Body of pancreas (tissue), 4 donors: ENCODE results near the gene ASPDH. TPM values are rescaled to one million over a fixed set of nuclear protein-coding genes. Genes with fewer than 3 reads are reported as not detected.

ENCODE experiments used
- ATAC-seq: fragments of 150-250 bp; one replicate; pipeline ENCODE4 v1.9.1; 2016
- DNase-seq, 4 donors: peaks; one replicate each; pipeline ENCODE4 v3.0.0-alpha.2; 2019
- H3K27ac ChIP-seq, 4 donors: fragments of 200-600 bp; sonication (generic); 1 replicate in 3 of 4; 2 replicates in 1 of 4; pipeline versions ENCODE4 v1.5.1 to v1.6.1; 2016 to 2019; ENCODE audit warnings: mild to moderate bottlenecking in 1 of 4, mixed read lengths in 1 of 4, moderate library complexity in 1 of 4
- H3K27me3 ChIP-seq, 2 donors: fragments of 200-600 bp; sonication (generic); one replicate each; pipeline ENCODE4 v1.6.0; 2016; ENCODE audit warnings: mild to moderate bottlenecking in 1 of 2
- H3K36me3 ChIP-seq, 2 donors: fragments of 200-600 bp; sonication (generic); replicated peaks in 1 of 2; 2 replicates each; pipeline ENCODE4 v1.5.1; 2016; ENCODE audit warnings: low read depth in 2 of 2; ENCODE audit not compliant: insufficient read depth in 1 of 2
- H3K4me1 ChIP-seq: fragments of 200-600 bp; sonication (generic); one replicate; pipeline ENCODE4 v1.6.0; 2016
- H3K4me3 ChIP-seq, 2 donors: fragments of 200-600 bp; sonication (generic); 1 replicate in 1 of 2; 2 replicates in 1 of 2; pipeline ENCODE4 v1.5.1; 2016 to 2019
- H3K9me3 ChIP-seq, 3 donors: fragments of 200-600 bp; sonication (generic); 1 replicate in 2 of 3; 2 replicates in 1 of 3; pipeline ENCODE4 v1.5.1; 2016
- POLR2A ChIP-seq, 3 donors: fragments of 450-650 bp; IDR thresholded peaks; one replicate each; pipeline ENCODE4 v1.6.1; 2016; ENCODE audit warnings: antibody characterized with exemption in 3 of 3, mild to moderate bottlenecking in 2 of 3
- WGBS, 2 donors: methylation state at CpG; one replicate each; pipeline ENCODE4 v1.1.5; 2017; 5-methylcytosine and 5-hydroxymethylcytosine counted together
- intact Hi-C: fragments of 100-400 bp; cut with DNase I; formaldehyde crosslinking; loops from one replicate; pipeline ENCODE4 v1.15.1; 2023
- total RNA-seq, 2 donors: library from RNA; depleted of rRNA; stranded (reverse); fragments of >200 nt; gene quantifications; one replicate each; pipeline ENCODE4 v1.1.0, GENCODE V29; 2016
- TF ChIP-seq, protein P1 (sequence below), 7 experiments: fragments of 450-650 bp in 4 of 7; fragments of 200-600 bp in 3 of 7; sonication (generic) in 3 of 7; IDR thresholded peaks; one replicate each; pipeline ENCODE4 v1.5.1; 2016 to 2019; ENCODE audit warnings: antibody characterized with exemption in 7 of 7

Gene ASPDH
- total RNA-seq, 2 donors from 2014 or later: not detected

DNA sequence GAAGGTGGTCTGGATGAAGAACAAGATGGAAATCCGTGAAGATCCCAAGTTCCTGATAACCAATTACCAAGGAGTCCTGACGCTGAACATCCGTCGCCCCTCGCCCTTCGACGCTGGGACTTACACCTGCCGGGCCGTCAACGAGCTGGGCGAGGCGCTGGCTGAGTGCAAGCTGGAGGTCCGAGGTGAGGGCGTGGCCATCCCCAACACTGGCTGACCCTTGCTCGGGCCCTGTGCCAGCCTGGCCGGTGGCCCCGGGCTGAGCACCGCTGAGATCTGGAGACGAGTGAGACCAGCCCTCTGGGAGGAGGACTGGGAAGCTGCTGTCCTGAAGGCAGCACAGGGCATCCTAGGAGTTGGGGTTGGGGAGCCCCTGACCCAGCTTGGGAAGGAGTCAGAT, 49.4 kb downstream of the ASPDH start:
- TF ChIP-seq, protein P1, sequence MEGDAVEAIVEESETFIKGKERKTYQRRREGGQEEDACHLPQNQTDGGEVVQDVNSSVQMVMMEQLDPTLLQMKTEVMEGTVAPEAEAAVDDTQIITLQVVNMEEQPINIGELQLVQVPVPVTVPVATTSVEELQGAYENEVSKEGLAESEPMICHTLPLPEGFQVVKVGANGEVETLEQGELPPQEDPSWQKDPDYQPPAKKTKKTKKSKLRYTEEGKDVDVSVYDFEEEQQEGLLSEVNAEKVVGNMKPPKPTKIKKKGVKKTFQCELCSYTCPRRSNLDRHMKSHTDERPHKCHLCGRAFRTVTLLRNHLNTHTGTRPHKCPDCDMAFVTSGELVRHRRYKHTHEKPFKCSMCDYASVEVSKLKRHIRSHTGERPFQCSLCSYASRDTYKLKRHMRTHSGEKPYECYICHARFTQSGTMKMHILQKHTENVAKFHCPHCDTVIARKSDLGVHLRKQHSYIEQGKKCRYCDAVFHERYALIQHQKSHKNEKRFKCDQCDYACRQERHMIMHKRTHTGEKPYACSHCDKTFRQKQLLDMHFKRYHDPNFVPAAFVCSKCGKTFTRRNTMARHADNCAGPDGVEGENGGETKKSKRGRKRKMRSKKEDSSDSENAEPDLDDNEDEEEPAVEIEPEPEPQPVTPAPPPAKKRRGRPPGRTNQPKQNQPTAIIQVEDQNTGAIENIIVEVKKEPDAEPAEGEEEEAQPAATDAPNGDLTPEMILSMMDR (IDR thresholded peaks at IDR 0.05): no peak
- TF ChIP-seq POLR2A (IDR thresholded peaks at IDR 0.05): no peak
- 40 to 56% methylated on average over 1 to 19 of the region's 19 CpGs for WGBS, 2 donors
- intact Hi-C loops: loop anchor here (5.0 kb wide), 1 partner anchor 92 kb away; no protein-coding TSS in a partner anchor
- H3K4me1 ChIP-seq: no peaks in the 10 kb centered on the region
- H3K27me3 ChIP-seq: peaks cover 0 to 4% of the 10 kb centered on the region in 2 donors
- no peaks in the 10 kb centered on the region for H3K9me3 ChIP-seq
- no peaks in the 10 kb centered on the region for H3K36me3 ChIP-seq
- H3K27ac ChIP-seq: no peak overlapping the region
- no peak for ATAC-seq
- no peak overlapping the region for H3K4me3 ChIP-seq
- no peak for DNase-seq

DNA sequence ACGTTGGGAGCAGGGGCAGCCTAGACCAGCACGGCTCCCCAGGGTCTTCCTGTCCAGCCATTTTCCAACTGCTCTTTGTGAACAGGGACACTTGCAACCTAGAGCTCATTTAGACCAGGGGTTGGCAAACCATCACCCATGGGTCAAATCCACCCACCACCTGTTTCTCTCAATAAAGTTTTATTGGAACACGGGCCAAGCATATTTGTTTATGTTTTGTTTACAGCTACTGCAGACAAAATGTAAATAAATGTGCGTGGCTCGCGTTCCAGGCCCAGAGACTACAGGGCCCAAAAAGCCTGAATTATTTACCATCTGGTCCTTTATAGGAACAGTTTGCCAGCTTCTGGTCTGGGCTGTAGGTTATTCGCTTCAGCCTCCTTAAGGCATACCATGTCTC, 50.7 kb downstream of the ASPDH start:
- ATAC-seq: no peak
- Histone ChIP-seq H3K4me1 (no peaks in the 10 kb centered on the region), H3K36me3 (no peaks in the 10 kb centered on the region), H3K27ac (no peak overlapping the region), H3K27me3 (peaks cover 0 to 8% of the 10 kb centered on the region in 2 donors), H3K4me3 (no peak overlapping the region), H3K9me3 (no peaks in the 10 kb centered on the region)
- TF ChIP-seq, protein P1 (IDR thresholded peaks at IDR 0.05): no peak
- TF ChIP-seq POLR2A (IDR thresholded peaks at IDR 0.05): no peak
- intact Hi-C loops: loop anchor here (5.0 kb wide), 1 partner anchor 91 kb away; no protein-coding TSS in a partner anchor
- no peak for DNase-seq
- 69 to 70% methylated on average over 7 of the region's 7 CpGs for whole genome bisulfite sequencing, 2 donors

Other genes with a start within 250 kb of the ASPDH start
- 1 to 10 TPM; 1.8 to 6.3 TPM for gene KCNC3, start 184.5 kb downstream of the ASPDH start, total RNA-seq
- gene NAPSA, start 148.3 kb downstream of the ASPDH start, total RNA-seq: 1 to 10 TPM; 1.8 to 2.3 TPM
- 10 to 100 TPM; 43.2 to 50.1 TPM for gene NR1H2, start 137.5 kb downstream of the ASPDH start, total RNA-seq
- 10 to 100 TPM; 13.2 to 13.8 TPM for gene POLD1, start 129.6 kb downstream of the ASPDH start, total RNA-seq
- 1 to 10 TPM in 1 of 2 donors, not detected in 1; 6.9 TPM for gene SPIB, start 95.0 kb downstream of the ASPDH start, total RNA-seq
- gene MYBPC2, start 81.0 kb downstream of the ASPDH start, total RNA-seq: not detected
- gene EMC10, start 37.4 kb downstream of the ASPDH start, total RNA-seq: 10 to 100 TPM; 60.3 to 68.0 TPM
- 1 to 10 TPM in 1 of 2 donors, not detected in 1; 1.0 TPM for gene GARIN5A, start 37.1 kb downstream of the ASPDH start, total RNA-seq
- gene JOSD2, start 2.7 kb downstream of the ASPDH start, total RNA-seq: 1 to 10 TPM; 5.6 to 7.5 TPM
- gene LRRC4B, start 54.5 kb upstream of the ASPDH start, total RNA-seq: 10 to 100 TPM in 1 of 2 donors, under 1 TPM in 1; 0.26 to 10.5 TPM
- gene SYT3, start 126.0 kb upstream of the ASPDH start, total RNA-seq: under 1 TPM; 0.33 to 0.52 TPM
- not detected for gene C19orf81, start 135.5 kb upstream of the ASPDH start, total RNA-seq
- gene SHANK1, start 205.9 kb upstream of the ASPDH start, total RNA-seq: 1 to 10 TPM in 1 of 2 donors, under 1 TPM in 1; 0.26 to 2.3 TPM
- 10 to 100 TPM in 1 of 2 donors, 1 to 10 TPM in 1; 5.2 to 24.1 TPM for gene CLEC11A, start 209.5 kb upstream of the ASPDH start, total RNA-seq